Epithelial cell of esophagus (primary cell): Measurements from ENCODE around the gene DNAJC5.
"Not testable (repeated sequence)": the region's sequence is repeated elsewhere in the genome, so short reads cannot be mapped to it uniquely, and the experiment has no call there.

Source experiments
- DNase-seq: peaks from one replicate; pipeline ENCODE4 v3.0.0; 2010; ENCODE audit warnings: low read depth
- H3K4me3 ChIP-seq: 2 replicates; pipeline ENCODE4 v1.5.1; 2011; ENCODE audit warnings: mild to moderate bottlenecking, low read length, control low read depth
- TF ChIP-seq, protein P1 (sequence below): IDR thresholded peaks from 2 replicates; pipeline ENCODE4 v1.5.1; 2011; ENCODE audit warnings: low read depth, mild to moderate bottlenecking, low read length, control low read depth, inconsistent platforms; ENCODE audit not compliant: insufficient read depth; ENCODE audit errors: missing control alignments

The DNAJC5 gene

DNA sequence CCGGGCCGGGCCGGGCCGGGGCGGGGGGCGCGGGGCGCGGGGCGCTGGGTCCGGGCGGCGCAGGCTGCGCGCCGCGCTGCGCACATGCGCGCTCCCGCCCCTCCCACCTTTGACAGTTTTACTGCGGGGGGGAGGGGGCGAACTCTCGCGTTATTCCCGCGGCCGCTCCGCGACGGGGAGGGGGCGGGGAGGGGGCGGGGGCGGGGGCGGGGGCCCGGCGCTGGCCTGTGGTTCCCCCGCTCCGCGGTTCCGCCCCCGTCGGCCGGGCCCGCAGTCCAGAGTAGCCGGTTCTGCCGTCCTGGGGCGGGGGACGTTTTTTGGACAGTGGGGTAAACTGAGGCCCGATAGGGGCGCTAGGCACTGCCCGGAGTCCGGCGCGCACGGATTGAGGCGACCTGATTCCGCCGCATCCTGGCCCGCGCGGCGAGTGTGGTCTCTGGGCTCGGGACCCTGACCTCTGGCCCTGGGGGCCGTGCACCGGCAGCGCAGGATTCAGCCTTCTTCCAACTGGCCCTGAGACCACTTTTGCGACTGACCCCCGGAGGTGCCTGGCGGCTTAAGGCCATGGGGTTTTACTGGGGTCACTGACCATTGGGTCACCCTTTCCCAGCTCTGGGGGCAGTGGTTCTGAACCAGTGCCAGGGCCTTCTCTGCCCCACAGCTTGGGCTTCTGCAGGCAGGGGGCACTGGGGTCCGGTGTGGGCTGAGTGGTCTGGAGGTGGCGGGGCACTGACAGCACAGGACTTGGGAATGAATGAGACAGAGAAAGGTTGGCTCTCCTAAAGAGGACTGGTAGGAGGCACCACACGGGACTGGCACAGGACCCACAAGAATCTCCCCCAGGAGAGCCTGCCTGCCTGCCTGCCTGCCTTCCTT is 75.2 kb downstream of the DNAJC5 start, which contains the start of gene ZNF512B:
TSS of gene ZNF512B (minus strand) at position 93 of the 876 bp plus-strand sequence. CDS start 1,980 bp downstream, outside the sequence.
- TF ChIP-seq, protein P1, sequence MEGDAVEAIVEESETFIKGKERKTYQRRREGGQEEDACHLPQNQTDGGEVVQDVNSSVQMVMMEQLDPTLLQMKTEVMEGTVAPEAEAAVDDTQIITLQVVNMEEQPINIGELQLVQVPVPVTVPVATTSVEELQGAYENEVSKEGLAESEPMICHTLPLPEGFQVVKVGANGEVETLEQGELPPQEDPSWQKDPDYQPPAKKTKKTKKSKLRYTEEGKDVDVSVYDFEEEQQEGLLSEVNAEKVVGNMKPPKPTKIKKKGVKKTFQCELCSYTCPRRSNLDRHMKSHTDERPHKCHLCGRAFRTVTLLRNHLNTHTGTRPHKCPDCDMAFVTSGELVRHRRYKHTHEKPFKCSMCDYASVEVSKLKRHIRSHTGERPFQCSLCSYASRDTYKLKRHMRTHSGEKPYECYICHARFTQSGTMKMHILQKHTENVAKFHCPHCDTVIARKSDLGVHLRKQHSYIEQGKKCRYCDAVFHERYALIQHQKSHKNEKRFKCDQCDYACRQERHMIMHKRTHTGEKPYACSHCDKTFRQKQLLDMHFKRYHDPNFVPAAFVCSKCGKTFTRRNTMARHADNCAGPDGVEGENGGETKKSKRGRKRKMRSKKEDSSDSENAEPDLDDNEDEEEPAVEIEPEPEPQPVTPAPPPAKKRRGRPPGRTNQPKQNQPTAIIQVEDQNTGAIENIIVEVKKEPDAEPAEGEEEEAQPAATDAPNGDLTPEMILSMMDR = no peak
- peak; percentile 62 for DNase-seq
- peak within 1 kb of the TSS; percentile 63 for H3K4me3 ChIP-seq

- H3K4me3 ChIP-seq = no peak overlapping the region
- DNase-seq = no peak
- TF ChIP-seq, protein P1 = no peak
Observed at GRCh38 chr20:63970714-63971431, 75.9 kb downstream of the DNAJC5 start.

- H3K4me3 ChIP-seq, DNase-seq: not testable (repeated sequence)
Observed at GRCh38 chr20:63971960-63972311, 77.0 kb downstream of the DNAJC5 start.

DNA sequence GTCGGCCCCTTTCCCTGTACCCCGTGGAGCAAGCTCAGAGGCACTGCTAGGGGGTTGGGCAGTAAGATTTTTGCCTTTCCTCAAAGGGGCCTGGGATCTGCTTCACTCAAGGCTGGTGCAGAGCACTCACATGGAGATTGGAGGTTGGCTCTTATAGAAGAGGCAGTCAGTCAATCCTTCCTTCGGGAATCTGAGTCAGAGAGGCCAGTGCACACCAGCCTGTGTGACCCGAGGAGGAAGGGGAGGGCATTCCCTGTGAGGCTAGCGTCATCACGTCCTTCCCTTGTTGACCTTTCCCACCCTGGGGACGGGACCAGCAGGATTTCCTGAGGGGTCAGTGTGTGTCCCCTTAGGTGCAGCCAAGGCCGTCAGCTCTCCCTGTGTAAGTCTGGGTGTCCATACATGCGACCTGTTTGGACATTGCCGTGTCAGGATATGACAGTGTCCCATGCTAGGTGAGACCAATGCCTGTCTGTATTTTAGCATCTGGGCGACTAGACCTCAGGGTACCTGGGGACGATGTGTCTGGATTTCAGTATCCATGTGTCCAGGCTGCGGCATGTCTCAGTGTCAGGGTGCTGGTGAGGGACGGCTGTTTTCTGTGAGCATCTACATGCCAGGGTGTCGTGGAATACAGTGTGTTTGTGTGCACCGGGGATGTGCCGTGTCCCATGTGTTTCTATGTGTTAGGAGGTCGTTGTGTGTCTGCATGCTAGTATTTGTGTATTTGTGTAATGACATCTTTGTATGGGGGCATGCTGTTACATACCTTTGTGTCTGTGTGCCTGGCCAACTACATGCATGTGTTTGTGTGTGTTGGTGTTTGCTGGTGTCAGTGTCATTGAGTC is 77.6 kb downstream of the DNAJC5 start:
- H3K4me3 ChIP-seq = no peak overlapping the region
- TF ChIP-seq, protein P1 = no peak
- no peak for DNase-seq

DNA sequence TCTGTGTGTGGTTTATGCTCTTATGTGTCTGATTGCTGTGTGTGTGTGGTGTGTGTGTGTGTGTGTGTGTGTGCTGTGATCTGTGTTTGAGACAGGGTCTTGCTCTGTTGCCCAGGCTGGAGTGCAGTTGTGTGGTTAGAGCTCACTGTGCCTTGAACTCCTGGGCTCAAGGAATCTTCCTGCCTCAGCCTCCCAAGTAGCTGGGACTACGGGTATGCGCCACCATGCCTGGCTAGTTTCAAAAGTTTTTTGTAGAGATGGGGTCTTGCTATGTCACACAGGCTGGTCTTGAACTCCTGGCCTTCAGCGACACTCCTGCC is 78.2 kb downstream of the DNAJC5 start:
- no peak overlapping the region for H3K4me3 ChIP-seq
- DNase-seq = no peak
- TF ChIP-seq, protein P1 = no peak

DNA sequence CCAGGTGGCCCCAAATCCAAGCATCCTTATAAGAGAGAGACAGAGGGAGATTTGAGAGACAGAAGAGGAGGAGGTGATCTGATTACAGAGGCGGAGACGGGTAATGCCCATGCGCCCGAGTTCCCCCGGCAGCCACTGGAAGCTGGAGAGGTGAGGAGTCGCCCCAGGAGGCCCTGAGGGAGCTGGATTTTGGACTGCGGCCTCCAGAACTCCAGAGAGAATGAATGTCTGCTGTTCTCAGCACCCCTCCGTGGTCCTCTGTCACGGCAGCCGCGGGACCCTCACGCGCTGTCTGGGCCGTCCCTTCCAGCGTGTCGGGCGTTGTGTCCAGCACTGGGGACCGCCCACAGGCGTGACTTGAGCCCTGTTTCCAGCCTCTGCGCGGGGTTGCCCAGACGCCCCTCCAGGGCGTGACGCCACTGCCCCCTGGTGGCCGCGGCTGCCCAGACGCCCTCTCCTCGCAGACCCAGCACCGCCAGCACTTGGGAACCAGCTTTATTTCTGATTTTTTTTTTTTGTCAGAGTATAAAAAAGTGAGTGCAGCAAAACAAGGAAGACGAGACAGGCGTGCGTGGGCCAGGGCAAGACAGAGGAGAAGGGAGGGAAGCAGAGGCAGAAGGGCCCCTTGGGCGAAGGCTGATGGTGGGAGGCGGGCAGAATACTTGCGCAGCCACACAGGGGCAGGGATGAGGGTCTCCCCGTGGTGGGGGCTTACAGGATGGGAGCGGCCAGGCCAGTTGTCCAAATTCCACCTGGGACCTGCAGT is 78.9 kb downstream of the DNAJC5 start:
- TF ChIP-seq, protein P1 = peak; percentile 88
- H3K4me3 ChIP-seq = peak overlapping the region; percentile 25
- peak; percentile 77 for DNase-seq
